RWPE1 (cell line): ENCODE data around the gene PRADC1.
A peak's percentile ranks its signal among the peaks of the same experiment; 100 is the strongest.
"Not testable (repeated sequence)": the region's sequence is repeated elsewhere in the genome, so short reads cannot be mapped to it uniquely, and the experiment has no call there.

ENCODE experiments used
- CTCF ChIA-PET: fragments of 350-600 bp; sonication (Branson Sonifier 250); formaldehyde crosslinking; extraction: SDS; loops from one replicate; lab custom pipeline; 2021; lab: Yijun Ruan, JAX
- POLR2A ChIA-PET: fragments of 400-600 bp; formaldehyde crosslinking; extraction: SDS; loops from one replicate; lab custom pipeline; 2020; ENCODE audit warnings: antibody characterized with exemption; ENCODE audit not compliant: low non-redundant PET; lab: Yijun Ruan, JAX
- DNase-seq: peaks from one replicate; pipeline ENCODE4 v3.0.0; 2012; ENCODE audit warnings: low spot score
- H3K27ac ChIP-seq: fragments of 450-650 bp; 2 replicates; pipeline ENCODE4 v1.5.1; 2017
- TF ChIP-seq, protein P1 (sequence below): fragments of 450-650 bp; conservative IDR thresholded peaks from 2 replicates; pipeline ENCODE4 v1.5.1; 2017; ENCODE audit warnings: low read depth, mild to moderate bottlenecking

PRADC1 gene

GRCh38 chr2:73264783-73265182, 31.7 kb upstream of the PRADC1 start:
- POLR2A ChIA-PET = no interaction called here
- CTCF ChIA-PET = no interaction called here
- TF ChIP-seq, protein P1, sequence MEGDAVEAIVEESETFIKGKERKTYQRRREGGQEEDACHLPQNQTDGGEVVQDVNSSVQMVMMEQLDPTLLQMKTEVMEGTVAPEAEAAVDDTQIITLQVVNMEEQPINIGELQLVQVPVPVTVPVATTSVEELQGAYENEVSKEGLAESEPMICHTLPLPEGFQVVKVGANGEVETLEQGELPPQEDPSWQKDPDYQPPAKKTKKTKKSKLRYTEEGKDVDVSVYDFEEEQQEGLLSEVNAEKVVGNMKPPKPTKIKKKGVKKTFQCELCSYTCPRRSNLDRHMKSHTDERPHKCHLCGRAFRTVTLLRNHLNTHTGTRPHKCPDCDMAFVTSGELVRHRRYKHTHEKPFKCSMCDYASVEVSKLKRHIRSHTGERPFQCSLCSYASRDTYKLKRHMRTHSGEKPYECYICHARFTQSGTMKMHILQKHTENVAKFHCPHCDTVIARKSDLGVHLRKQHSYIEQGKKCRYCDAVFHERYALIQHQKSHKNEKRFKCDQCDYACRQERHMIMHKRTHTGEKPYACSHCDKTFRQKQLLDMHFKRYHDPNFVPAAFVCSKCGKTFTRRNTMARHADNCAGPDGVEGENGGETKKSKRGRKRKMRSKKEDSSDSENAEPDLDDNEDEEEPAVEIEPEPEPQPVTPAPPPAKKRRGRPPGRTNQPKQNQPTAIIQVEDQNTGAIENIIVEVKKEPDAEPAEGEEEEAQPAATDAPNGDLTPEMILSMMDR = no peak
- no peak for DNase-seq
- H3K27ac ChIP-seq = no peak overlapping the region

DNA sequence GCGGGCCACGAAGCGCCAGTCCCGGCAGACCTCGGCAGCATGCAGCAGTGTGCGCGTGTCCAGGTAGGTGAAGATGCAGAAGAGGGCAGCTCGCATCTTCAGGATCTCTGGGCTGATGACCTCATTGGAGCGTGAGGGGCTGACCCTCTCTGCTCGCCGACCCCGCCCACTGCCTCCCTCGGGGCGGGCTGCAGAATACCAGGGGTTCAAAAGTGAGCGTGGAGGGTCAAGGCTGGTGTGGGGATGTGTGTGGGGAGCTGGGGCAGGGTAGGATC, 31.2 kb upstream of the PRADC1 start:
- CTCF ChIA-PET = no interaction called here
- H3K27ac ChIP-seq = no peak overlapping the region
- TF ChIP-seq, protein P1 = no peak
- no peak for DNase-seq
- POLR2A ChIA-PET = no interaction called here

GRCh38 chr2:73263540-73264331, 30.7 kb upstream of the PRADC1 start:
- H3K27ac ChIP-seq = no peak overlapping the region
- no peak for DNase-seq
- TF ChIP-seq, protein P1 = no peak
- CTCF ChIA-PET = interaction anchor here (0.6 to 1.1 kb wide), 3 partner anchors 84 to 381 kb away, joined by 3 to 5 read pairs (median 5); no protein-coding TSS in a partner anchor
- POLR2A ChIA-PET = no interaction called here

DNA sequence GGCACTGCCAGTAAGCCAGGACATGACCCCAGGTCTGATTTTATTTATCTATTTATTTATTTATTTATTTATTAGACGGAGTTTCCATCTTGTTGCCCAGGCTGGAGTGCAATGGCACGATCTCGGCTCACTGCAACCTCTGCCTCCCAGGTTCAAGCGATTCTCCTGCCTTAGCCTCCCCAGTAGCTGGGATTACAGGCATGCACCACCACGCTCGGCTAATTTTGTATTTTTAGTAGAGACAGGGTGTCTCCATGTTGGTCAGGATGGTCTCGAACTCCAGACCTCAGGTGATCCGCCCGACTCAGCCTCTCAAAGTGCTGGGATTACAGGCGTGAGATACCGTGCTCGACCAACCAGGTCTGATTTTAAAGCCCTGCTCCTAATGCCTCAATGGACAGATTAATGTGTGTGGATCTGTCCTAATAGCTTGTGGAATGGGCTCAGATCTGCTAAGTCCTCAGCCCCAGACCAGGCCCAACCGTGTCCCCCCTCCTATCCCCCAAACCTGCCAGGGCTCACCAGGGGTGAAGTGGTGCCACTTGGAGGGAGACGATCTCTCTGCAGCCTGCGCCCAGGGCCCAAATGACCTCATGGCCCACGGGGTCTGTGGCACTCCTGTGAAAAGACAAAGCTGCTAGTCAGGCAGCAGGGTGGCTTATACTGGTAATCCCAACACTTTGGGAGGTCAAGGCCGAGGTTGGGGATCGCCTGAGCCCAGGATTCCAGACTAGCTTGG, 29.8 kb upstream of the PRADC1 start:
- DNase-seq, POLR2A ChIA-PET, H3K27ac ChIP-seq: not testable (repeated sequence)
- CTCF ChIA-PET = interaction anchor here (0.6 to 1.1 kb wide), 3 partner anchors 83 to 382 kb away, joined by 3 to 5 read pairs (median 5); no protein-coding TSS in a partner anchor

DNA sequence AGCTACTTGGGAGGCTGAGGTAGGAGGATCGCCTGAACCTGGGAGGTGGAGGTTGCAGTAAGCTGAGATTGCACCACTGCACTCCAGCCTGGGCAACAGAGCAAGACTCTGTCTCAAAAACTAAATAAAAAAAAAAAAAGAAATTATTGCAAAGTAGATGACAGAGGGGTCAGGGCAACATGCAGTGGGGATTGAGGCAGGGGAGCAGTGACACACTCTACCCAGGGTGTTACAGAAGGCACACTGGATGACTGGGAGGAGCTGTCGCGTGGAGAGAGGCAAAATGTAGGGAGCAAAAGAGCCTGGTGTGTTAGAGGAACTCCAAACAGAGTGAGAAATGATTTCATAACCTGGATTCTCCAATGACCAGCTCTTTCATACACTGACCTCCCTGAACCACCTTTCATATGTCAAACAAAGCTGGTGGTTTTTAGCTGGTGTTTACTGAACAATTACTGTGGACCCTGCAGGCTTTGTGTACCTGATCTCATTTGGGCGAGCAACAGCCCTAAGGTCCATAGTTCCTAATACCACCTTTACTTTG, 29.1 kb upstream of the PRADC1 start:
- no peak overlapping the region for H3K27ac ChIP-seq
- POLR2A ChIA-PET = no interaction called here
- TF ChIP-seq, protein P1 = no peak
- no peak for DNase-seq
- CTCF ChIA-PET = no interaction called here

DNA sequence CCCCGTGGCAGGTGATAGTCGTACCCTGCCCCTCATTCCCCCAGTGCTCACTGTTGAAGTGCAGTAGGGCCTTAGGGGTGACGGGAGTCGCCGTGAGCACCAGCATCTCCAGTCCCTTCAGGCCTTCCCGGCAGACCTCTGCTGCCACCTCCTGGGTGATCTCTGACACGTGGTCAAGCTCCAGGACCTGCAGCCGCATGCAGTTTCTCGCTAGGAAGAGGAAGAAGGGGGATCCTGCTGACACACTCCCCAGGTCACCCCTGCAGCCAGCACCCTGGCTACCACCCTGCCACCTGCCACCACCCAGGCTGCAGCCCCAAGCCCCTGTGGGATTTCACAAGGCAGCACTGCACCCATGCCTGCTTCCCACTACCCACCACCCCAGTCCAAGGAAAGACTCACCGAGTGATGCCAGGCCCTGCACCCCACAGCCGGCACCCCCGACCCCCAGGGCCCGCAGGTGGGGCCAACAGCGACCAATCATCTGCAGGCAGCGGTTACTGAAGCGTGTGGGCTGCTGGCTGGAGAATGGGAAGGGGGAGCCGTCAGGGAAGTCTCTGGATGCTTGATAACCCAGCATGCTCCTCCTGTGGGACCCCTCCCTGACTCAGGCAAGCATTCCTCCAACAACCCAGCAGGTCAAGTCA, 27.4 kb upstream of the PRADC1 start:
- TF ChIP-seq, protein P1 = peak; percentile 44
- peak; percentile 67 for DNase-seq
- ChIA-PET POLR2A (no interaction called here), CTCF (interaction anchor here (0.5 to 1.3 kb wide), 12 partner anchors 8 to 375 kb away, joined by 3 to 5 read pairs (median 3); partner anchors contain the start of genes CCT7 and PRADC1)
- H3K27ac ChIP-seq = no peak overlapping the region
